Measurements from ENCODE around the gene GYG2.
"Not testable (repeated sequence)": the region's sequence is repeated elsewhere in the genome, so short reads cannot be mapped to it uniquely, and the experiment has no call there.

GYG2 gene

DNA sequence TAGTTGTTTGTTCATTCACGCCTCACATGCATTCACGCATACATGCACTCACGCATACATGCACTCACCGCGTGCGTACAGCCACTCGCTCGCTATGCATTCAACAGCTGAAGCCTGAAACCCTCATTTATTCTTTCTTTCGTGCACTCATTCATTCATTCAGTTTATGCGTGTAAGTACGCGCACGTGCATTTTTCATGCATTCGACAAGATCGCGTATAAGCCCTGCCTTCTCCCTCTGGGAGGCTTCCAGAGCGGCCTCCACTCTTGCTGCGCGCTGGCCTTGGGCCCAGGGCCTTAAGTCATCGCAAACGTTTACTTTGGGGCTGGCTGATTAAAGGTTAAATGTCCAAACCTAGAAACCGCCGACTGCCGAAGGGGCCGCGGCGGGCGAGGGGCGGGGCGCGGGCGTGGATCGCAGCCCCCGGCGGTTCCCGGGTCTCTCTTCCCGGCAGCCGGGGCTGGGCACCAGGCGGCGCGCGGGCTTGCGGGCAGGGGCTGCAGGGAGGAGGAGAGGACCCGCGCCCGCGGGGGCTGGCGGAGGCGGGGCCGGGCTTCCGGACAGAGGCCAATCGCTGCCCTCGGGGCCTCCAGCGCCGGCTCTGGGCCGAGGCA, at the start of gene GYG2:
Gene GYG2 (plus strand): TSS at position 587 of the 615 bp plus-strand sequence. CDS start 1,259 bp downstream, outside the sequence.
- DNase-seq, result peak in 1 of 2 experiments; percentile 30

GRCh38 chrX:2780472-2781225, 48.1 kb upstream of the GYG2 start:
- not testable (repeated sequence) for DNase-seq

DNA sequence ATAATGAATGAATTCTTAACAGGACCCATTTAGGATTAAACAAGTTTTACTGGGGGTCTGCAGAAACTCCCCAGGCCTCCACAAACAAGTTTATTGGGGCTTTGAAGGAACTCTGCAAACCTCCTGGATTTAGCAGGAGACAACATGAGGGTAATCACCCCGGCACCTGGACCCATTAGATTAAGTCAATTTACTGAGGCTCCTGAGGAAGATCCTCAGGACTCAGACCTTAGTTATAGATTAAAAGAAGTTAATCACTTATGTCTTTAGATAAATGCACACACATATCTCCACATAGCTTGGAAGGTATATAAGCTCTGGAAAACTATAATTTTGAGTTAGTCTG, 47.5 kb upstream of the GYG2 start:
- no peak for DNase-seq

DNA sequence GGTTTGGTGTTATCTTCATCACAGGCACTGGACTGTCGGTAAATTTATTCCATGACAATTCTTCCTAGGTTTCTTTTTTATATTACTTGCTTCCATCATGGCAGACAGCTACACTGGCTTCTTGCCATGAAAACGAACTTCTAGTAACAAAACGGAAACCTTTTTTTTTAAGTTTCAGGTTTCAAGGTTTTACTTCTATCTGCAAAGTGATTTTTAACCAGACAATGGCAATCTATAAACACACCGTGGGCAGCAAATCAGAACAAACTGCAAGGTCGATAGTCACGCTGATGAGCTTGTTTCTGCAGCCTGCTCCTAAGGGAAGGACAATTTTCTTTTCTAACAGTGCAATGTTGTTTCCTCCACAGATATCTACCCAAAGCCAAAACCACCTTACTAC, 47.0 kb upstream of the GYG2 start:
- no peak for DNase-seq

DNA sequence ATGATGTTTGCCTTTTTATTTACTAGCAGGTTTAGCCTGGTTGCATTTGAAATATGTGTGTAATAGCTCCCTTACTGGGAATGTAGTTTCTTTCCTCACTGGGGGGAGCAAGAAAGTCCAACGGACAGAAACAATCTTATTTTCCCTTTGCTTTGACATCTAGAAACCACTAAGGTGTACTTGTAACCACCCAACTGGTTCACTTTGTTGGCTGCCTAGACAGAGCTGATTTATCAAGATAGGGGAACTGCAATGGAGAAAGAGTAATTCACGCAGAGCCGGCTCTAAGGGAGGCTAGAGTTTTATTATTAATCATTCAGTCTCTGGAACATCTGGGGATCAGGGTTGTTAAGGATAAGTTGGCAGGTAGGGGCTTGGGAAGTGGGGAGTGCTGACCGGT, 46.6 kb upstream of the GYG2 start:
- DNase-seq, result no peak

GRCh38 chrX:2782778-2783177, 46.0 kb upstream of the GYG2 start:
- no peak for DNase-seq

DNA sequence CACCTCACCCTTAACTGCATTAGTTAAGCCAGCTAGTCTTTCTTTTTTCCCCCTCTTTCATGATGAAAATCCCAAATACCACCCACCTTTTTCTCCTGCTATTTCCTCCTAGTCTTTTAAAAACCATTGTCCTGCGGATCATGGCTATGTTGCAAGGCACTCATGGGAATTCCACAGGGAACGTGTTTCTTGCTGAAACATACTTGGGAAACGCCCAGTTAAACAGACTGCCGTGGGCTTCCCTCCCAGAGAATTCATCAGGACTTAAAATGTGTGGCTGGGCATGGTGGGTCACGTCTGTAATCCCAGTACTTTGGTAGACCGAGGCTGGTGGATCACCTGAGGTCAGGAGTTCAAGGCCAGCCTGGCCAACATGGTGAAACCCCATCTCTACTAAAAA, 44.7 kb upstream of the GYG2 start:
- DNase-seq, result no peak

GRCh38 chrX:2785538-2785937, 43.2 kb upstream of the GYG2 start:
- no peak for DNase-seq

- no peak for DNase-seq
Measured at GRCh38 chrX:2788980-2789379, 39.8 kb upstream of the GYG2 start.

DNA sequence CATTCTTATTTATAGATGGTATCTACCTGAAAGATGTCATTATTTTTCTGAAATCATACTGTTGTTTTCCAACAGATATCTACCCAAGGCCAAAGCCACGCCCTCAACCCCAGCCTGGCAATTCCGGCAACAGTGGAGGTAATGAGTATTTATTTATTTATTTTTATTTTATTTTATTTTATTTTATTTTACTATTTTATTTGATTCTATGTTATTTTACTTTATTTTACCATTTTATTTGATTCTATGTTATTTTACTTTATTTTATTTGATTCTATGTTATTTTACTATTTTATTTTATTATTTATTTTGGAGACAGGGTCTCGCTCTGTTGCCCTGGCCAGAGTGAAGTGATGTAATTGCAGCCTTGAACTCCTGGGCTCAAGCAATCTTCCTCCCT, 39.2 kb upstream of the GYG2 start:
- DNase-seq, result no peak

GRCh38 chrX:2793752-2794151, 35.0 kb upstream of the GYG2 start:
- peak in 1 of 2 experiments; percentile 44 for DNase-seq

GRCh38 chrX:2794336-2794735, 34.4 kb upstream of the GYG2 start:
- DNase-seq, result no peak

DNA sequence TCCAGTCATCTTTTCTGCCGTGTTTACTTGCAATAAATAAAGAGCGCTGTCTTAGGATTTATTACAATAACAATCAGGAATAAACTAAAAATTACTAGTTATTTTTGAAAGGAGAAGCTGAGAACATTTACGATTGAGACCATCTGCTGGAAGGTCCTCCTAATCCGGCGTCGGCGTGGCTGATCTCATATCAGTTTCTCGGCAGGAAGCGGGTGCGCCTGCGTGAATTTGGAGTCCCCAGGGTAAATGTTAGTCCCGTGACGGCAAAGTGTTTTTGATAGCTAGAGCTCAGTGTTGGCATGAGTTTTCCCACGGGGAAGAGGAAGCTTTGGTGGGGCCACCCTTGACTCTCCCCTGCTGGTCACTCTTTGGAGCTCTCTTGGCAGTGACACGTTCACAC, 31.9 kb upstream of the GYG2 start:
- DNase-seq, result peak; percentile 23 to 55

- no peak for DNase-seq
Measured at GRCh38 chrX:2799369-2799768, 29.4 kb upstream of the GYG2 start.

DNA sequence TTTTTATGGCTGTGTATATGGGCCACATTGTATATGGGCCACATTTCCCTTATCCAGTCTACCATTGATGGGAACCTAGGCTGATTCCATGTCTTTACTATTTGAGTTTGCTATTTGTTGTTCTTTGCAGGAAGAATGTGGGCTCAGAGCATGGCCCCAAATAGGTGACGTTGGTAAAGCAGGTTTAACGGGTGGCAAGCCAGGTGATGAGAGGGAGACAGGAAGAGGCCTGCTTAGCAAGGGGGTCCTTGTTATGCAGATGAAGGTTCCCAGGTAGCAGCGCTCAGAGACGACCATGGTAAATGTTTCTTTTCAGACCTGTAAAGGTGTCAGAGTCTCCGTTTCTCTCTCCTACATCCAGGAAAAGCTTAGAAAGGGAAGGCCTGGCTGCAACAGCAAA, 28.8 kb upstream of the GYG2 start:
- not testable (repeated sequence) for DNase-seq

DNA sequence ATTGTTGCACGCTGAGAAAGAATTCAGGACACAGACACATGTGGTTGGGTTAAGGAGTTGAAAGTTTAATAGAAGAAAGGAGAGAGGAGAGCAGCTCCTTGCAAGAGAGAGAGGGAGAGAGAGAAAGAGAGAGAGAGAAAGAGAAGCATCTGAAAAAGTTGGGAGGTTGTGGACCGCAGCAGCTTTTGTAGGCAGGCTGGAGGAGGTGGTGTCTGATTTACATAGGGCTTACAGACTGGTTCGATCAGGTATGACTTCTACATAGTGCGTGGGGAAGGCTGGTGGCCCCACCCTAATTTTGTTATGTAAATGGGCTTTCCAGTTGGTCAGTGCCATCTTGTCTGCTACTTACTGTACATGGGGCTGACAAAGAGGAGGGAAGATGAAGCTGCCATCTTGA, 27.5 kb upstream of the GYG2 start:
- DNase-seq, result no peak

GRCh38 chrX:2802376-2803090, 26.2 kb upstream of the GYG2 start:
- DNase-seq, result not testable (repeated sequence)

DNA sequence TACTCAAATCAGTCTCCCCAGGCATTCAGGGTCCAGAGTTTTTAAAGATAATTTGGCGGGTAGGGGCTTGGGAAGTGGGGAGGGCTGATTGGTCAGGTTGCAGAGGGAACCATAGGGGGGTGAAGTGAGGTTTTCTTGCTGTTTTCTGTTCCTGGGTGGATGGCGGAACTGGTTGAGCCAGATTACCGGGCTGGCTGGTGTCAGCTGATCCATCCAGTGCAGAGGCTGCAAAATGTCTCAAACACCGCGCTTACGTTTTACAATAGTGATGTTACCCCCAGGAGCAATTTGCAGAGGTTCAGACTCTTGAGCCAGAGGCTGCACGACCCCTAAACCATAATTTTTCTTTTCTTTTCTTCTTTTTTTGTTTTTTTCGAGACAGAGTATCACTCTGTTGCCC, 25.2 kb upstream of the GYG2 start:
- DNase-seq, result not testable (repeated sequence)

DNA sequence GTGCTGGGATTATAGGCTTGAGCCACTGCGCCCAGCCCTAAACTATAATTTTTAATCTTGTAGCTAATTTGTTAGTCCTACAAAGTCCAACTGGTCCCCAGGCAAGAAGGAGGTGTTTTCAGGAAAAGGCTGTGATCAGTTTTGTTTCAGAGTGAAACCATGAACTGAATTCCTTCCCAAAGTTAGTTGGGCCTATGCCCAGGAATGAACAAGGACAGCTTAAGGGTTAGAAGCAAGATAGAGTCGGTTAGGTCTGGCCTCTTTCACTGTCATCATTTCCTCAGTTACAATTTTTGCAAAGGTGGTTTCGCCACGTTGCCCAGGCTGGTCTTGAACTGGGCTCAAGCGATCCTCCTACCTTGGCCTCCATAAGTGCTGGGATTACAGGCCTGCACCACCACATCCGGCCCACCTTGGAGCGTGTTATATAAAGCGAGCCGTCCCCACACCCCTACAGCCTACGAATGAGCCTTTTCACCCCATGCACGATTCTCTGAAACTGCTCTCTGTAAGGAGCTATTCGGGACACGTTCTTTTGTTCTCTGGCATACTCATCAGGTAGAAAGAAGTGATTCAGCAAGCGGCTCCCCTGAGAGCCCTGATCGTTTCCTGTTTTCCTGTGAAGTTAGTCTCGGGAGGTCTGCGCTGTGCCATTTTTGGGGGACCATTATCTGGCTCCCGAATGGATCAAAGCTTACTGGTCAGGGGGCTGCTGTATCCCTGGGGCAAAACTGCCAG, 24.5 kb upstream of the GYG2 start:
- not testable (repeated sequence) for DNase-seq

DNA sequence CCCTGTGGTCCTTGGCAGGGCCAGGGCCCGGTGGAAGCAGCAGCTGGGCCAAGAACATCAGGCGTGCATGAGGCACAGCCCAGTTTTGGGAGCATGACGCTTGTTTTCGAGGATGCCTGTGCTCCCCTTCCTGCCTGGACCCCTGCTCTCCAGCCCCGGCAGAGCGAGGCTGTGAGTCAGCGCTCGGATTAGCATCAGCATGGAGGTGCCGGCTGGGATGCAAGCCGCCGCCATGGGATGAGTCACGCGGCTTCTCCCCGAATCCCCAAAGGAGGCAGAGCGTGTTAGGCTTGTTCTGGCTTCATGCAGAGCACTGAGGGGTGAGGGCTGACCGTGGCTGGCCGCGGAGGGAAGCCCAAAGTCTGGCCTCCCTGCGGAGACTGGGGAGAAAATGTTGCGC, 23.9 kb upstream of the GYG2 start:
- not testable (repeated sequence) for DNase-seq

DNA sequence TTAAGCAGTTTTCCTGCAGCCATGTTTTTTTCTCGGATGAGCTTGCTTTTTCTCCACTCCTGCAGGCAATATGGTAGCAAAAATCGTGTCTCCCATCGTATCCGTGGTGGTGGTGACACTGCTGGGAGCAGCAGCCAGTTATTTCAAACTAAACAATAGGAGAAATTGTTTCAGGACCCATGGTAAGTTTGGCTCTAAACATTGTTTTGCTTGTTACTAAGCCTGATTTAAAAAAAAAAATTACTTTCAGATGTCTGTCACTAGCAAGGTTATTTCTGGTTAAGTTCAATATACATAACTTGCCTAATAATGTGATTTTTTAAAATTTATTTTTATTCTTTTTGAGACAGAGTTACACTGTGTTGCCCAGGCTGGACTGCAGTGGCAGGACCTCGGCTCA, 17.5 kb upstream of the GYG2 start:
- DNase-seq, result no peak

GRCh38 chrX:2812161-2812907, 16.4 kb upstream of the GYG2 start:
- peak; percentile 36 to 48 for DNase-seq

DNA sequence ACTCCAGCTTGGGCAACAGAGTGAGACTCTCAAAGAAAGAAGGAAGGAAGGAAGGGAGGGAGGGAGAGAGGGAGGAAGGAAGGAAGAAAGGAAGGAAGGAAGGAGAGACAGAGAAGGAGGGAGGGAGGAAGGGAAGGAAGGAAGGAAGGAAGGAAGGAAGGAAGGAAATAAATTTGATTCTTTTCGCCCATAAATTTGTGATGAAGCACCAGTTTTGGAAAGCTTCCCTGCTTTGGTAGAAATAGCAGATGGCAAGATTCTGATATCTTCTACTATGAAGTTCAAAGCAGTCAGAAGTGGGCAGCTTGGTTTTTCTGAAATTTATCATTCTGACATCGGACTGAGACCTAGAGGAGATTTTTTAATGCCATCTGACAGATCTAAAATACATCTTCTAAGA, 11.7 kb upstream of the GYG2 start:
- DNase-seq, result no peak
